HG03196 (cell line): ENCODE measurements around the gene LATS2.

Experiments used
- ATAC-seq: cut with Tn5 transposase; IDR thresholded peaks from one replicate; pipeline ENCODE4 v1.9.1; 2021; ENCODE audit not compliant: unreplicated experiment

LATS2 gene

DNA sequence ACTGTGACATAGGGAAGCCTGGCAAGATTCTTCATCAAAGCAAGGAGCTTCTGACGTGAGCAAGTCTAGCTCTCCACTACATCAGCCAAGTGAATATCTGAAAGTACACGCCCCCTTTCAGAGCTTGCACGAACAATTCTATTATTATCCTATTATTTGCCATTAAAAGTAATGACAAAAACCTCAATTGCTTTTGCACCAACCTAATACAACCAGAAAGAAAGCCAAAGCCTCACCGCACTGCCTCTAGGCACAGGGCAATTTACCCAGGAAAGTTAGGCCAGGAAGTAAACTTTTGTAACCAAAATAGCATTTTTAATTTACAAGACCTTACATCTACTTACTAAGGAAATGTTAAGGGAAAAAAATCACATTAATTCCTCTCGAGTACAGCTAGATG, 41.2 kb downstream of the LATS2 start:
- ATAC-seq = no peak

DNA sequence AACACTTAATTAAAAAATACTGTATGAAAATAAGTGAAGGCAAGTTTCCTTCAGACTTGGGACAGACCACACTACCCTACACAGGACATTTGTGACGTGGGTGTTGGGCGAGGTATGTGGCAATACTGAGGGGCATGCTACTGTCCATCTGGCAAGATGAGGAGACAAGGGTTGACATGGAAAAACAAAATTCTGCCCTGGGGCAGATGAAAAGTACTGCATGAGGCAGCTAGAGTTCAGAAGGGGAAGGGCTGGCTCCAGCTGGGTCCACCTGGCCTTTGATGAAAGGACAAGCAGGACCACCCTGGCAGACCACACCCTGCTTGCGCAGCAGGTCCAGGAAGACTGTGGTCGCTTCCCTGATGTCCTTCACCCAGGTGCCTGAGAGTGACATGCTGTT, 43.2 kb downstream of the LATS2 start:
- no peak for ATAC-seq

DNA sequence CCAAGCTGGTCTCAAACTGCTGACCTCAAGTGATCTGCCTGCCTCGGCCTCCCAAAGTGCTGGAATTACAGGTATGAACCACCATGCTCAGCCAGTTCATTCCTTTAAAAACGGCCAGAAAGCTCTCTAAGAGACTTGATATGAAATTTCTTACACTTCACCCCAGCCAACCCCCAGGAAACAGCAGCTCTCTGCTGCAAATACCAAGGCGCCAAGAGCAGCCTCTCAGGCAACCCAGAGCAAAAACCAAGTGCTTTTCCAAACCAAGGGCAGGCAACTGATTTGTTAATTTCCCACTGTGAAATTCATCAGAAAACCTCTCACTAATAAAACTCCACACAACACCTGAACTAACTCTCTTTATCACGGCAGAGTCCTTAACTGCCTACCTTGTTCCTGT, 44.9 kb downstream of the LATS2 start:
- no peak for ATAC-seq

DNA sequence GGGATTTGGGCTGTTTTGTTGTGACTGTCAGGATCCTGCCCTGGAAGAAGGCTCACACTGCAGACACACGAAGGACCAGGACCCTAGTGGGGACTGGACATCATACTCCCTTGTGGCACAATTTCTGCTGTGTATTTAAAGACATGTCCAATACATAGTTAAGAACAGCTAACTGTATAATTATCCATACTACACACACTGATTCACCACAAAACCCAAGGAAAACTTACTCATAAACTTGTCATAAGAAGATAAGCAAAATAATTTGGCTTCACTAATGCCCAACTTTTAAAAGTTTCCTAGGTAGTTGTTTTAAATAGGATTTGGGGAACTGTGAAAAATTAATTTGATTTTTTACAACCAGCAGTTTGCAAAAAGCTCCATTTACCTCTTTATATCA, 46.1 kb downstream of the LATS2 start:
- no peak for ATAC-seq

DNA sequence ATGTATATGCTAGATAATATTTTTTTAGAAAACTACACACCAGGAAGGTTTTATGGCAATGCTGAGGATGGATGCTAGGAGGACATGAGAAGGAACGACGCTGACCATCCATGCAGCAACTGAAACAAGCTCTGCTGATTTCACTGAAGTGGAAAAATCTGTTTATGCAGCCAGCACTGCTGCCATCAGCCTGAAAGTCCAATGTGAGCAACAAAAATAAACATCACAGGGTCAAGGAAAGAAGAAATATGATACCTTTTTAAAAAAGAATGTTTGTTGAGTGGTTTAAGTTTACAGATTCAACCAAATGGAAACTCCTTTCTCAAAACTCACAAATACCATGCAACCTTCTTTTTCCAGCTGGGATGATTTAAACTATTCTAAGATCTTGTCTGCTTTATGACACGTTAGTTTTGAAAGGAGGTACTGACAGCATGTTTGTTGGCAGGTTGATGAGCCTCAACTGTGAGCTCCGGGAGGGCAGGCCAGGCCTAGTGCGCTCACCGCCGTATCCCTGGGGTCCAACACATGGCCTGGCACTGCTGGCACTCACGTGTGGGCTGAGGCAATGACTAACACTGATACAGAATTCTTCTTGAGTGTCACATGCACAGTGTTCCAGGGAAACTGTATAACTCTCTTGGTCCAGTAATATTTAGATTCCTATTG, 46.8 kb downstream of the LATS2 start:
- ATAC-seq = no peak

DNA sequence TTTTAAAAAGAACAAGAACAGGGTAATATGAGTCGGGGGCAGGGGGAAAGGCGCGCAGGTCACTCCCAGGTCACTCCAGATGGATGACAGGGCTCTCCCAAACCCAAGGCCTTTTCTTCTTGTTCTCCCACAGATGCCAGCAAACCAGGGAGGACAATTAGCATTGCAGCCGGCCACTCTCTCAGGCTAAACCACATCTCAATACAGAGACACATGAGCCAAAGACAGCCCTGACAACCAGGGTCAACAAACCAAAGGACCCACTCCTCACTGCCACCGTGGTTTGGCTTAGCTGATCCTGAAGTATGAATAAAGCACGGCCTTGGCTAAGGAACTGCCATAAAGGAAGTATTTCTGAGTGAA, 47.3 kb downstream of the LATS2 start:
- no peak for ATAC-seq

DNA sequence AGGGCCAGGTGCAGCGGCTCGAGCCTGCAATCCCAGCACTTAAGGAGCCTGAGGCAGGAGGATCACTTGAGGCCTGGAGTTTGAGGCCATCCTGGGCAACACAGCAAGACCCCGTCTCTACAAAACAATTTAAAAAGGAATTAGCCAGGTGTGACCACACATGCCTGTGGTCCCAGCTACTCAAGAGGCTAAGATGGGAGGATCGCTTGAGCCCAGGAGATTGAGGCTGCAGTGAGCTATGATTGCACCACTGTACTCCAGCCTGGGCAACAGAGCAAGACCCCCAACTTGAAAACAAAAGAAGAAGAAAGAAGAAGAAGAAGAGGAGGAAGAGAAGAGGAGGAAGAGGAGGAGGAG, 47.7 kb downstream of the LATS2 start:
- ATAC-seq = no peak

DNA sequence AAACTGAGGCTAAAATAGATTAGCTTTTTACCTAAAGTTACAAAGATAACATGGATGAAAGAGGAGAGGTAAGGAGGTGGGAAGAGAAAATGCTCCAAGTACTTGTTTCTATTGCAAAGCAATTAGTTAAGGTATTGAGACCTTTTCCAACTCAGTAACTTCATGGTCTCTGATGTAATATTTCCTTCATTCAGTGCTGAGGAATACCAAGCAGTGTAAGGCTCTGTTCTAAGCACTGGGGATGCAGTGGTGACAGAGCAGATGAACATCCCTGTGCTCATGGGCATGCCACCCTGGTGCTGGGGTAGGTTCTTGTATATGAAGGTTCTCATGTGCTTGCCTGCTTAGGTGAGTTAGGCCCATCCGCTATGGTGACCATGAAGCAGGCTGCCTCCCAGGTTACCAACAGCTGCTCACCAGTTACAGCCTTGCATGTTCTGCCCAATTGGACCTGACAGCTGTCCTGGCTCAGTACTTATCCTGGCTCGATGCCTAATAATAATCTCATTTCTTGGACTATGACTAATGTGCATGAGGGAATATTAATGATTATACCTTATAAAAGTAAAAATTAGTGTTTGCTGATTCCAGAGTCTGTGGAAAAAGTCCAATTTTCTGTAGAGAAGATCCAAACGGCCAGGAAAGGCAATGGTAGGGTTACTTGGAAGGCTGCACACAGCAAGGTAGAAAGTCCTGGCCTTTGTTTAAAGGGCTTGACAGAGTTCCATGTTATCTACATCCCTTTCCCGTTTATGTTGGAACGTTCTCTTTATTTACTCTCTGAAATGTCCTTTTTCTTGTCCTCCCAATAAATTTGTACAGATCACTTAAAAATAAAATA, 48.3 kb downstream of the LATS2 start:
- ATAC-seq = no peak

DNA sequence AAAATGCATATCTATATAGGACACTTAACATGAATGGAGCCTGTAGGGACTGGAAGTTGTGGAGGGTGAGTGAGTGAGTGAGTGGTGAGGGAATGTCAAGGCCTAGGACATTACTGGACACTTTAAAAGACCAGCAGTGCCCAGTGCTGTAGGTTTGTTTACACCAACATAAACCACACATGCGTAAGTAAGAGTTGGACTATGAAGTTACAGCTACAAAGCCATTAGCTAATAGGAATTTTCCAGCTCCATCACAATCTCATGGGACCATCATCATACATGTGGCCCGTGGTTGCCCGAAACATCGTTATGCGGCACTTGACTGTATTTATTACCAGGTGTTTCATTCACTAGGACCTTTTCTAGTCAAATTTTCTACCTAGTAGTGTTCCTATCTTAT, 49.2 kb downstream of the LATS2 start:
- ATAC-seq = no peak

DNA sequence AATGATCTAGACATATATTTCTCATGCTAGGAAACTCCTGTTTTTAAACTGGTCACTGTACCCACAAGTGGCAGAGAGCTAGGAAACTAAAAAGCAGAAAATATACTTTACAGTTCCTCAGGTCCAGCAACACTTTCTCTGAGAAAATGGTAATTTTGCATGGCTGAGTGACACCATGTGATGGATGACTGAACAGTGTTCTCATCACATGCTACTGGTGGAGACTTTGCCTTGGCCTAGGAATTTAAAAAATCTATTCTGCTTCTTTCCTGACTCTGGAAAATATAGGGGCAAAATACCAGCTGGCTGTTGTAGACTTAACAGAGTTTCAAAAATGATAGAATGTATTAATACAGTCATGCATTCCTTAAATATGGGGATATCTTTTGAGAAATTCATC, 50.0 kb downstream of the LATS2 start:
- no peak for ATAC-seq

DNA sequence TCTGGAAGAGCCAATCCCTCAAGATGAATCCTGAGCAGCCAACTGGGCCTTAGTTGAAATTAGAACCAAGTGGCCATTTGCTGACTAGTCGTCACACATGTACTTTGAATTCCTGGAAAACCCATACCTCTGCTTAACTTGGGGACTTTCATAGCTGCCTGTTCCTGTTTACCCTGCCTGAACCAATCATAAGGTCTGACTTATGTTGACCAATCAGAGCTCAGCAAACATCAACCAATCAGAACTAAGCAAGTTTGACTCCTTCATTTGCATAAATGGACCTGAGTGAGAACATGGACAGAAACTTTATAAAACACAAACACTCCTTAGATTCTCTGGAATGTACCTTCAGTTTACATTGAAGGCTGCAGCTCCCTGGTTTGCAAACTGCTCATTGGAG, 50.8 kb downstream of the LATS2 start:
- ATAC-seq = no peak

DNA sequence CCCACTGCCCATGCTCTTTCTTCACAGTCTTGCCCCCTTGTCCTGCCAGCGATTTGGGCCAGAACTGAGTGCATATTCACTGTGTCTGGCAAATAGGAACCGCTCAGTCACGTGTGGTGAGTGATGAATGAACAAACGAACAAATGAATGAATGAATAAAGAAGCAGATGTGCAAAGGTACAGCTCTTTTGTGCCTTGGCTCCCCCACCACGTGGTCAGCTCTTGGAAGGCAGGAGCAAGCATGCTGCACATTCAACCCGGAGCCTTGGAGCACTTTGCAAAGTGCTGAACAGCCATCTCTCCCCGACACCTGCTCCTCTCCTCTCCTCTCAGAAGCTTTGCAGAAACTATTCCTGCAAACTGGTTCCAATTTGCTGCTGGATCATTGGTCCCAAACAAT, 52.4 kb downstream of the LATS2 start:
- no peak for ATAC-seq

DNA sequence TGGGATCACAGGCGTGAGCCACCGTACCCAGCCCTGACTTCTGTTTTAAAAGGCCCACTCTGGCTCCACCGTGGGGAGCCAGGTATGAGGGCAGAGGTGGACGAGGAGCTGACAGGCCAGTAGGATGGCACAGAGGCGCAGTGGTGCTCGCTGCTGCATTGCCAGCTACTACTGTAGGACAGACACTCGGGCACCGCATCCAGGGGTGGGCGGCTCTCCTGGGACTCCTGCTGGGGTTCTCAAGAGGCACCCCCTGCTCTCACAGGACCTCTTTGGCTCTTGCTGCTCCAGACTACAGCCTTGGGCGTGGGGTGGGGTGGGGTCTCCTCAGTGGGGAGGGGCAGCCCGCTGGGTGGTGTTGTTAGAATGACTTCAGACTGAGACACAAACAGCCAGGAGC, 53.4 kb downstream of the LATS2 start:
- no peak for ATAC-seq

DNA sequence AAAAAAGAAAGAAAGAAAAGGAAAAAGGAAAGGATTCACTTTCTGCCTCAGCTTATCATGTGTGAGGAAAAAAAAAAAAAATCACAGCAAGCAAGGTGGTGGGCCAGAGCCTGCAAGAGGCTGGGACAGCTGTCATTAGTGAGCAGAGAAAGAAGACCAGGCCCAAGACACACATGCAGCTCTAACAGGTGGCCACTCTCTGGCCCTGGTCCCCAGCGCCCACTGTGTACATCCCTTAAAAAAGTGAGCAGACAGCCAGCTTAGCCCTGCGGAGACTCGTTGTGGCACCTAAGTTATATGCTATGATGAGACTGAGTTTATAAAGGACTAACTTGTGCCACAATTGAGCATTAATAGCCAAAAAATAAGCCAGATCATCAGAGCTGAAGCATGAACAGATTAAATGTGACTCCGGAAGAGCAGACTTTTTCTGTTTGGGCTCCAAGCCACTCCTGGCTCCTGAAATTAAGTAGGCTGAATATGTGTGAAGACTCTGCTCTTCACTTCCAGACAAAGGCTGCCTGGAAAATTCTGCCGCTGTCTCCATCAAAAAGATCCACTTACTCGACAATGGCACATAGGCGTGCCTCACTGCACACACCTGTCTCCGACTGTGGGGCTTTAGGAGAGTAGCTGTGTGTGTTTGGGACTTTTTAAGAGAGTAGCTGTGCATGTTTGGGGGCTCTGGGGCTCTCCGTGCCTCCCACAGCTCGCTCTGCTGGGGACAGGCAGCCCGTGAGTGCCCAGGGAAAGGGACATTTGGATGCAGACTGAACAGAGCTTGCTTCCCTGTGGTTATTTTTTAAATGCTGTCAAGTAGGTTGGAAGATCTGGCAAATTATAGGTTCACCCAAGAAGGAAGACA, 55.0 kb downstream of the LATS2 start:
- ATAC-seq = no peak

DNA sequence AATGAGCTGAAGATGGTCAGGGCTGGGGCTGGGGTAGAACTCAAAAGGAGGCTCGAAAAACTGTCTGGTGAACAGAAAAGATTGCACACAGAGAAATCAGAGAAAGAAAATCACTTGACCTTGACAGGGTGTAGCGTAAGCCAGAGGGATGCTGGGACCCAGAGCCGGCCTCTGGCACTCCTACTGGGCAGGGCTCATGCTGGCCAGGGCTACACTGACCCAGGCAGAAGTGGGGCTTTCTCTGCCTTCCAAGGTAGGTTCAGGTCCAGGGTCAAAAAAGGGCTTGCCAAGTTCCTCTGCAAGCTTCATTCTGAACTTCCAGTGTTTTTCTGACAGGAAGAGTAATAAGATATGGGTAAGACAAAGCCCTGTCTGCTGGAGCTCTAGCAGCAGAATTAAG, 56.2 kb downstream of the LATS2 start:
- ATAC-seq = no peak

DNA sequence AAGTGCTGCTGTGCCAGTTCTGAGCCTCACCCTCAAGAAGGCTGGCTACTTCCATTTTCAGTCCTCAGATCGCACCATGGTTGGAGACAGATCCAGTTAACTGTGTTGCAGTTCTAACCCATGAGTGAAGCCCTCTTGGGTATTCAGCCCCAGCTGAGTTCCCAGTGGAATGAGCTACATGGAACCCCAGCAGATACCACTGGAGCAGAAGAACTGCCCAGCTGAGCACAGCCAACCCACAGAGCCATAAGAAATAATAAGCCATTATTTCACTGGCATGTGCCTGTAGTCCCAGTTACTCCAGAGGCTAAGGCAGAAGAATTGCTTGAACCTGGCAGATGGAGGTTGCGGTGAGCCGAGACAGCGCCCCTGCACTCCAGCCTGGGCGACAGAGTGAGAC, 59.9 kb downstream of the LATS2 start:
- no peak for ATAC-seq

DNA sequence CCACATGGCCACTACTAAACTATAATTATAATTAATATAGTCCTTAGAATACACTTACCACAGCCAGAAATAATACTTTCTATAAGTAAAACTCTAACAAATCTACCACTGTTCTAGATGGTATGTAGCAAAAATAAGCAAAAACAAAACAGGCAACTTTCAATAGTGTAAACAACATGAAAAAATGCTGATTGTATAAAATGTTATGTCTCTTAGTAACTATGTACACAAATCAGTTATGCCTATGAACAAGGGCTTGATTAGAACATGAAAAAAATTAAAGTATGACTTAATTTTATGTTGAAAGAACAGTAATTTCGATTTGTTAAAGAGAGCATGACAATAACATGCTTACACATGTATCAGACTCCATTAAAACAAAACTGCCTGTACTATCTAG, 60.7 kb downstream of the LATS2 start:
- ATAC-seq = no peak

DNA sequence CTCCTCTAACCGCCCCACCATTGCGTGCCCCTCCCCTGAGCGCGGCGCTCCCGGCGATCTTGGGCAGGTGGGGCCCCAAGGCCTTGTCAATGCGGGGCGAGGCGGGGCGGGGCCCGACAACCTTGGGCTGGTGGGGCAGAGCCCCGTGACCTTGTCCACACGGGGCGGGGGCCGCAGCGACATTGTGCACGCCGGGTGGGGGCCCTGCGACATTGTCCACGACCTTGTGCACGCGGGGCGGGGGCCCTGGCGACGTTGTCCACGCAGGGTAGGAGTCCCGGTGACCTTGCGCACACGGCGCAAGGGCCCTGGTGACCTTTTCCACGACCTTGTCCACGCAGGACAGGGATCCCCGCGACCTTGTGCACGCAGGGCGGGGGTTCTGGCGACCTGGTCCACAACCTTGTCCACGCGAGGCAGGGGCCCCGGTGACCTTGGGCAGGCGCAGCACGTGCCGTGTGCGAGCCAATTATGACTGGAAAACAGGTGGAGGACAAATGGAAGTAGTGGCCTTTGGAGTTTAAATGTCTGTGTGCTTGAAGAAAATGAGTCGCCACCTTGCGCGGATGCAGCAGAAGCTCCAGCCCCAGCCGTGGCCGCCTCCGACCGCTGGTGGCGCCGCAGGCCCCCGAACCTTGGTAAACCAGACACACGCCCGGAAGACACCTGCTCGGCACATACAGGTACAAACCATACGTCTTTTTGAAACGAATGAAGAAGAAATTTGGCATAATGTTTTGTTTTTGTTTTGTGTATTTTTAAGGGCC, 62.6 kb downstream of the LATS2 start:
- ATAC-seq = no peak

DNA sequence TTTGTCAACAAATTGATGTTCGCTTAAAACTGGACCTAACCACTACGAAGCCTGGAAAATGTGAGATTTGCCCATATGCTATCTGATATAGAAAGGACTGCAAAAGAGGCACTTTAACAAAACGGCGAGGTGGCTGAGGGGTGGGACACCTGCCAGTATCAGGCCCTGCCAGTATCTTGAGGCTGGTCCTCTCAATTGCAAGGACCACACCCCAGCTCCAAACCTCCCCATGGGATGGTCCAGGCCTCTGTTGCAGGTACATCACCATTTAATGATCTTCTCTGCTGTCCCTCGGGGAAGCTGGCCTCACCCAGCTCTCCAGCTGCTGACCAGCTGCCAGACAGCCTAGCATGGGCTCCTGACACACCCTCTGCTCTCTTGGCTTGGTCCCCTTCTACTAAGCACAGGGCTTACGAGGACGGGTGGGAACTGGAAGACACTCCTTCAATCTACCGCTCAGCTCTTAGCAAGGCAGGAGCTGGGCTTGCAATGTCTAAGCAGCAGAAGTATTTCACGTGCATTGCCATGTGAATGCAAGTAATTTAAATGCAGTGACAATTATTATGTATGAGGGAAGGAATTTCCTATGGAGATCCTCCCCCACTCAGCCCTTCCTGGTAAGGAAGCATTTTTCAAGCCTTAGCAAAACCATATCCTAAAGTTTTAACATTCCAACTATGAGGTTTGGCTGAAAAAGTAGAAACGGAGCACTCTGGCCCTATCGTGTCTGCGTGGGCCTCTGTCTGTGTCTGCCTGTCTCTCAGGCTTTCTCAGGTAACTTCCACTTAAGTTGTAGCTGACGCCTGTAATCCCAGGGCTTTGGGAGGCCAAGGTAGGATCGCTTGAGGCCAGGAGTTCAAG, 63.9 kb downstream of the LATS2 start:
- no peak for ATAC-seq

DNA sequence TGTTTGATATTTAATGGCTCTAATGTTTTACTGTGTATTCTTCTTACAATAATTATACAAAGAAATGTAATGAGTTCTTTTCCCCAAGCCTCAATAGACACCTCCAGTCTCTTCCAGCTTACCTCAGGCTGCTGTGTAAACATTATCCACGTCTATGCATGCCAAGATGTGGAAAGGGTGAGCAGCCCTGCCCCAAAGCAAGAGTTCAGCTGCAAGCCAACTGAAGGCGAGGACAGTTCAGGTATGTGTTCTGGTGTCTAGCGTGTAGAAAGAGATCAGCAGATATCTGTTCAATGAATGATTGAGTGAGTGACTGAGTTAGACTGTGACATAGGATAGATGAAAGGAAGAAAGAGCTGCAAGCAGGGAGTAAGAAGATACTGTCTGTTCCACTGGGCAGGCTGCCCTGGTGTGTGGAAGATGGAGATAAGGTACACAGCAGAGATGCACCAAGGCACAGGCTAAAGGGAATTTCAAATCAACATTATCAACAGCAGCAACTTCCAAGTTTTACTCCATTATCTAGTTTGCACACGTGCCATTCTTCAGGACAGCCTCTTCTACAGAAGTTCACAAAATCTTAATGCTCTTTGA, 66.0 kb downstream of the LATS2 start:
- no peak for ATAC-seq
